Right lobe of liver (tissue), 4 donors: ENCODE results near the gene BMP10.

Source experiments
- CTCF ChIP-seq, 4 donors: fragments of 200-600 bp in 3 of 4; fragments of 450-650 bp in 1 of 4; IDR thresholded peaks; one replicate each; pipeline versions ENCODE4 v1.5.1 to v1.8.0; 2016 to 2022; ENCODE audit warnings: antibody characterized with exemption in 4 of 4, mild to moderate bottlenecking in 2 of 4
- POLR2A ChIP-seq: fragments of 450-650 bp; IDR thresholded peaks from one replicate; pipeline ENCODE4 v1.6.1; 2017; ENCODE audit warnings: antibody characterized with exemption, mild to moderate bottlenecking
- donor health status: DM: no; HTN: no; CAD: no.
- donor health status: DM: no; HTN: no; CAD: no.
- donor health status: DM: no; HTN: yes; CAD: no.

GRCh38 chr2:68918497-68918896 lies 47.3 kb upstream of the BMP10 start:
- TF ChIP-seq CTCF (IDR thresholded peaks at IDR 0.05) (no peak), POLR2A (no peak)
